NB4 (cell line): ENCODE results near the gene GAD1.

Experiments
- POLR2A ChIP-seq: IDR thresholded peaks from 2 replicates; pipeline ENCODE4 v1.6.1; 2011; ENCODE audit warnings: mild to moderate bottlenecking; ENCODE audit not compliant: insufficient read length; ENCODE audit errors: extremely low read depth
- TF ChIP-seq, protein P1 (sequence below): IDR thresholded peaks from one replicate; pipeline ENCODE4 v1.5.1; 2012; ENCODE audit warnings: low read depth, low read length

GRCh38 chr2:170779304-170779703 is 37.4 kb upstream of the GAD1 start:
- TF ChIP-seq, protein P1, sequence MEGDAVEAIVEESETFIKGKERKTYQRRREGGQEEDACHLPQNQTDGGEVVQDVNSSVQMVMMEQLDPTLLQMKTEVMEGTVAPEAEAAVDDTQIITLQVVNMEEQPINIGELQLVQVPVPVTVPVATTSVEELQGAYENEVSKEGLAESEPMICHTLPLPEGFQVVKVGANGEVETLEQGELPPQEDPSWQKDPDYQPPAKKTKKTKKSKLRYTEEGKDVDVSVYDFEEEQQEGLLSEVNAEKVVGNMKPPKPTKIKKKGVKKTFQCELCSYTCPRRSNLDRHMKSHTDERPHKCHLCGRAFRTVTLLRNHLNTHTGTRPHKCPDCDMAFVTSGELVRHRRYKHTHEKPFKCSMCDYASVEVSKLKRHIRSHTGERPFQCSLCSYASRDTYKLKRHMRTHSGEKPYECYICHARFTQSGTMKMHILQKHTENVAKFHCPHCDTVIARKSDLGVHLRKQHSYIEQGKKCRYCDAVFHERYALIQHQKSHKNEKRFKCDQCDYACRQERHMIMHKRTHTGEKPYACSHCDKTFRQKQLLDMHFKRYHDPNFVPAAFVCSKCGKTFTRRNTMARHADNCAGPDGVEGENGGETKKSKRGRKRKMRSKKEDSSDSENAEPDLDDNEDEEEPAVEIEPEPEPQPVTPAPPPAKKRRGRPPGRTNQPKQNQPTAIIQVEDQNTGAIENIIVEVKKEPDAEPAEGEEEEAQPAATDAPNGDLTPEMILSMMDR: no peak
- TF ChIP-seq POLR2A: no peak
